Neural progenitor cell (in vitro differentiated cells): ENCODE results near the gene COL8A1. TPM values are rescaled to one million over a fixed set of nuclear protein-coding genes. Genes with fewer than 3 reads are reported as not detected.

ENCODE experiments used
- DNase-seq: peaks from one replicate; pipeline ENCODE4 v3.0.0-alpha.2; 2016; ENCODE audit warnings: low spot score
- H2AFZ ChIP-seq: fragments of 200-600 bp; sonication (generic); replicated peaks from 2 replicates; pipeline ENCODE4 v1.6.1; 2016; ENCODE audit warnings: antibody characterized with exemption
- H3F3A ChIP-seq: fragments of 200-600 bp; sonication (generic); 2 replicates; pipeline ENCODE4 v1.6.1; 2016; ENCODE audit warnings: antibody characterized with exemption, low read depth
- H3K27ac ChIP-seq: fragments of 200-600 bp; sonication (generic); 2 replicates; pipeline ENCODE4 v1.5.1; 2016; ENCODE audit warnings: mild to moderate bottlenecking
- H3K27me3 ChIP-seq: fragments of 200-600 bp; sonication (generic); 2 replicates; pipeline ENCODE4 v1.6.1; 2016; ENCODE audit warnings: mild to moderate bottlenecking, moderate library complexity
- H3K36me3 ChIP-seq: fragments of 200-600 bp; sonication (generic); 2 replicates; pipeline ENCODE4 v1.5.1; 2016
- H3K4me1 ChIP-seq: fragments of 200-600 bp; sonication (generic); 2 replicates; pipeline ENCODE4 v1.6.1; 2016; ENCODE audit warnings: mixed run types
- H3K4me2 ChIP-seq: fragments of 200-600 bp; sonication (generic); 2 replicates; pipeline ENCODE4 v1.6.1; 2016
- H3K4me3 ChIP-seq: fragments of 200-600 bp; sonication (generic); 2 replicates; pipeline ENCODE4 v1.5.1; 2016
- H3K79me2 ChIP-seq: fragments of 200-600 bp; sonication (generic); 2 replicates; pipeline ENCODE4 v1.6.1; 2016; ENCODE audit warnings: low read depth
- H3K9ac ChIP-seq: fragments of 200-600 bp; sonication (generic); 2 replicates; pipeline ENCODE4 v1.6.1; 2016
- H3K9me3 ChIP-seq: fragments of 200-600 bp; sonication (generic); 2 replicates; pipeline ENCODE4 v1.5.1; 2016; ENCODE audit warnings: low read depth
- H4K20me1 ChIP-seq: fragments of 200-600 bp; sonication (generic); 2 replicates; pipeline ENCODE4 v1.6.1; 2016; ENCODE audit warnings: low read depth
- H3K27ac Mint-ChIP-seq: 3 replicates; pipeline ENCODE4 v1.8.0; 2021; ENCODE audit warnings: mixed read lengths
- H3K27me3 Mint-ChIP-seq: 2 replicates; pipeline ENCODE4 v1.8.0; 2022; ENCODE audit warnings: low read depth, mild to moderate bottlenecking, inconsistent platforms, moderate library complexity, mixed read lengths; ENCODE audit not compliant: insufficient read depth
- H3K36me3 Mint-ChIP-seq: 3 replicates; pipeline ENCODE4 v1.8.0; 2021; ENCODE audit warnings: mixed read lengths
- H3K4me1 Mint-ChIP-seq: 3 replicates; pipeline ENCODE4 v1.8.0; 2021; ENCODE audit warnings: mixed read lengths
- H3K4me3 Mint-ChIP-seq: 3 replicates; pipeline ENCODE4 v1.8.0; 2021; ENCODE audit warnings: mild to moderate bottlenecking, moderate library complexity, mixed read lengths
- H3K9me3 Mint-ChIP-seq: 3 replicates; pipeline ENCODE4 v1.8.0; 2020; ENCODE audit warnings: mixed read lengths
- CTCF ChIP-seq: fragments of 200-600 bp; sonication (generic); IDR thresholded peaks from 2 replicates; pipeline ENCODE4 v1.5.1; 2017; ENCODE audit warnings: antibody characterized with exemption, mild to moderate bottlenecking
- EZH2 ChIP-seq: fragments of 200-600 bp; sonication (generic); IDR thresholded peaks from 2 replicates; pipeline ENCODE4 v1.6.1; 2017; ENCODE audit warnings: antibody characterized with exemption, mild to moderate bottlenecking, moderate library complexity
- EZH2phosphoT487 ChIP-seq: fragments of 200-600 bp; sonication (generic); IDR thresholded peaks from 2 replicates; pipeline ENCODE4 v1.6.1; 2017; ENCODE audit warnings: antibody characterized with exemption
- total RNA-seq: library from RNA; depleted of rRNA; stranded (reverse); fragments of >200 nt; gene quantifications from 2 replicates; pipeline ENCODE4 v1.2.3, GENCODE V29; 2015; ENCODE audit warnings: low replicate concordance

Gene COL8A1
- total RNA-seq, 1 donor from 2014 or later = not detected

- H3K9ac ChIP-seq = no peak overlapping the region
- H3F3A ChIP-seq = no peaks in the 10 kb centered on the region
- no peaks in the 10 kb centered on the region for H3K27me3 ChIP-seq
- H3K27ac Mint-ChIP-seq = no peak overlapping the region
- H3K4me3 Mint-ChIP-seq = no peak overlapping the region
- peaks cover 2% of the 10 kb centered on the region for H3K27me3 Mint-ChIP-seq
- H3K27ac ChIP-seq = no peak overlapping the region
- no peak overlapping the region for H3K4me2 ChIP-seq
- no peaks in the 10 kb centered on the region for H3K79me2 ChIP-seq
- peaks cover 6% of the 10 kb centered on the region for H3K4me1 ChIP-seq
- no peaks in the 10 kb centered on the region for H3K36me3 ChIP-seq
- no peaks in the 10 kb centered on the region for H3K9me3 Mint-ChIP-seq
- peaks cover 4% of the 10 kb centered on the region for H3K4me1 Mint-ChIP-seq
- no peak overlapping the region for H2AFZ ChIP-seq
- no peak for DNase-seq
- TF ChIP-seq CTCF = no peak
- TF ChIP-seq EZH2 = no peak
- TF ChIP-seq EZH2phosphoT487 = no peak
- no peaks in the 10 kb centered on the region for H4K20me1 ChIP-seq
- H3K4me3 ChIP-seq = no peak overlapping the region
- H3K9me3 ChIP-seq = no peaks in the 10 kb centered on the region
- H3K36me3 Mint-ChIP-seq = no peaks in the 10 kb centered on the region
Measured at GRCh38 chr3:99693636-99694035, 55.2 kb downstream of the COL8A1 start.

- Mint-ChIP-seq H3K27ac (no peak overlapping the region), H3K4me3 (no peak overlapping the region), H3K4me1 (peaks cover 3% of the 10 kb centered on the region), H3K9me3 (no peaks in the 10 kb centered on the region), H3K27me3 (peaks cover 2% of the 10 kb centered on the region), H3K36me3 (no peaks in the 10 kb centered on the region)
- no peaks in the 10 kb centered on the region for H3K79me2 ChIP-seq
- no peaks in the 10 kb centered on the region for H4K20me1 ChIP-seq
- no peak for DNase-seq
- H3K9ac ChIP-seq = no peak overlapping the region
- H3K4me1 ChIP-seq = no peaks in the 10 kb centered on the region
- no peaks in the 10 kb centered on the region for H3K9me3 ChIP-seq
- H2AFZ ChIP-seq = no peak overlapping the region
- no peak overlapping the region for H3K4me3 ChIP-seq
- H3K4me2 ChIP-seq = no peak overlapping the region
- no peak for TF ChIP-seq EZH2
- no peak for TF ChIP-seq CTCF
- TF ChIP-seq EZH2phosphoT487 = no peak
- H3K27me3 ChIP-seq = no peaks in the 10 kb centered on the region
- H3K36me3 ChIP-seq = no peaks in the 10 kb centered on the region
- H3F3A ChIP-seq = no peaks in the 10 kb centered on the region
- no peak overlapping the region for H3K27ac ChIP-seq
Measured at GRCh38 chr3:99696497-99696896, 58.1 kb downstream of the COL8A1 start.

GRCh38 chr3:99697250-99697649 lies 58.9 kb downstream of the COL8A1 start:
- Histone ChIP-seq H3F3A (no peaks in the 10 kb centered on the region), H3K4me2 (no peak overlapping the region), H4K20me1 (no peaks in the 10 kb centered on the region), H3K27ac (no peak overlapping the region), H2AFZ (no peak overlapping the region), H3K36me3 (no peaks in the 10 kb centered on the region), H3K27me3 (no peaks in the 10 kb centered on the region), H3K4me1 (no peaks in the 10 kb centered on the region), H3K9ac (no peak overlapping the region), H3K9me3 (no peaks in the 10 kb centered on the region), H3K79me2 (no peaks in the 10 kb centered on the region), H3K4me3 (no peak overlapping the region)
- no peak for DNase-seq
- TF ChIP-seq CTCF = no peak
- Mint-ChIP-seq H3K4me1 (peaks cover 3% of the 10 kb centered on the region), H3K27me3 (no peaks in the 10 kb centered on the region), H3K27ac (no peak overlapping the region), H3K4me3 (no peak overlapping the region), H3K9me3 (no peaks in the 10 kb centered on the region), H3K36me3 (no peaks in the 10 kb centered on the region)

DNA sequence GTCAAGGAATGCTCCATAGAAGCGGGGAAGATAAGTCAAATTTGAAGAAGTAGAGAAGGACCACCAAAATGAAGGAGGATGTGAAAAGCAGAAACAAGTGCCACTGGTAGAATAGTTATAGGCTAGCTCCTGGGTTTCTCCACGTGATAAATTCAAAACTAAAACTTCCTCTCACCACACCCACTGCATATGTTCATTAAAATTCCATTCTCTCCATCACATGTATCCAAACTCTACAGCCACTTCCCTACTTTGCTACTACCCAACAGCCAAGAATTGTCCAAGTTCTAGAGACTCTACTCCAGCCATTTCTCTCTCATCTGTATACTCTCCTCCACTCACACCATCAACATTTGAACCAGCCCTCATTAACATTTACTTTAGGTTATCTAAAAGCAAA lies 60.5 kb downstream of the COL8A1 start:
- Histone ChIP-seq H3K4me1 (no peaks in the 10 kb centered on the region), H3K4me3 (no peak overlapping the region), H3F3A (no peaks in the 10 kb centered on the region), H2AFZ (no peak overlapping the region), H3K36me3 (no peaks in the 10 kb centered on the region), H3K9ac (no peak overlapping the region), H3K27me3 (no peaks in the 10 kb centered on the region), H3K79me2 (no peaks in the 10 kb centered on the region), H3K27ac (no peak overlapping the region), H3K9me3 (no peaks in the 10 kb centered on the region), H3K4me2 (no peak overlapping the region), H4K20me1 (no peaks in the 10 kb centered on the region)
- Mint-ChIP-seq H3K27ac (no peak overlapping the region), H3K36me3 (no peaks in the 10 kb centered on the region), H3K4me1 (peaks cover 8% of the 10 kb centered on the region), H3K27me3 (no peaks in the 10 kb centered on the region), H3K4me3 (no peak overlapping the region), H3K9me3 (no peaks in the 10 kb centered on the region)
- DNase-seq = no peak
- TF ChIP-seq EZH2phosphoT487 = no peak
- TF ChIP-seq EZH2 = no peak
- no peak for TF ChIP-seq CTCF
